GM12892 (cell line): ENCODE results near the gene SOCS3.

ENCODE experiments used
- POLR2A ChIP-seq: IDR thresholded peaks from 2 replicates; pipeline ENCODE4 v1.6.1; 2011; ENCODE audit warnings: low read depth, low read length, control low read depth
- POLR2AphosphoS5 ChIP-seq: IDR thresholded peaks from 2 replicates; pipeline ENCODE4 v1.6.1; 2011; ENCODE audit warnings: low read depth, low read length, control low read depth

DNA sequence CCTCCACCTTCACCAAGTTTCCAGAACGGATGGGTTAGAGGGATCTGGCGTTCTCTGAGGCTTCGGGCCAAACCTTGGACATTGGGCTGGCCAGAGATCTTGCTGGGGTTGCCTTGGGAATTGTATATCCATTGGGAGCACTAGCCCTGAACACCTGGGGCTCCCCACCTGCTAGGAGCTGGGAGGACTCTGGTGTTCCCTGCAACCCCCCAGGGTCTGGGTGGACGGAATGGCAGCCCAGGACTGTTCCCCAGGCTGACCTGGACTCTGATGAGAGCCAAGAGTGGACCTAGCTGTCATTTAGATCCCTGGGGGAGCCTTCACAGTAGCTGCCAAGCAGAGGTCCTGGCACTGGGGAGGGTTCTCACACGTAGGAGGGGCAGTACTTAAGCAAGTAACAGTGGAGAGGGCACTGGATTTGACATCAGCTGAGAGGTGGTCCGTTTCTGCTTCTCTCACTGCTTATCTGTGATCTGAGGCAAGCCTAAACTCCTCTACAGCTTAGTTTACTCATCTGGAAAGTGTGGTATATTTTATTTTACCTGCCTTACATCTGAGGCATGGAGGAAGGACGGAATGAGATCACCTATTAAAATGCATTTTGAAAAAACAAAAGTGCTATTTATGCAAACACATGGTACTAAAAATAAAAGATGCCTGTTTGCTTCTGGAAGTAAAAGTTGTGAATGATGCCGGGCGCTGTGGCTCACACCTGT, 11.7 kb downstream of the SOCS3 start:
- no peak for TF ChIP-seq POLR2AphosphoS5
- TF ChIP-seq POLR2A = no peak
